H1 (cell line): Measurements from ENCODE around the gene SLC1A4.

Experiments
- CTCF ChIP-seq, 3 experiments: IDR thresholded peaks; 1 replicate in 2 of 3; 2 replicates in 1 of 3; pipeline versions ENCODE4 v1.5.1 to v1.6.1; 2011; ENCODE audit warnings: low read length in 3 of 3, mild to moderate bottlenecking in 3 of 3, inconsistent platforms in 2 of 3, low read depth in 1 of 3, moderate library complexity in 1 of 3; ENCODE audit not compliant: insufficient read depth in 1 of 3; ENCODE audit errors: control extremely low read depth in 1 of 3
- POLR2A ChIP-seq, 2 experiments: IDR thresholded peaks; 1 replicate in 1 of 2; 2 replicates in 1 of 2; pipeline ENCODE4 v1.6.1; 2011; ENCODE audit warnings: low read depth in 2 of 2, low read length in 2 of 2, mild to moderate bottlenecking in 2 of 2; ENCODE audit errors: control extremely low read depth in 1 of 2
- SIX5 ChIP-seq: IDR thresholded peaks from 2 replicates; pipeline ENCODE4 v1.6.1; 2011; ENCODE audit warnings: mild to moderate bottlenecking, low read depth, low read length
- SP4 ChIP-seq: IDR thresholded peaks from 2 replicates; pipeline ENCODE4 v1.6.1; 2012; ENCODE audit warnings: low read length, inconsistent platforms

GRCh38 chr2:64958556-64958955, 30.6 kb upstream of the SLC1A4 start:
- TF ChIP-seq CTCF (IDR thresholded peaks at IDR 0.05; ENCODE audit: control extremely low read depth in 1 of 3, insufficient read depth in 1 of 3, low read depth in 1 of 3, low read length in 3 of 3): no peak
- TF ChIP-seq SIX5: no peak
- TF ChIP-seq POLR2A (IDR thresholded peaks at IDR 0.05; ENCODE audit: control extremely low read depth in 1 of 2, low read depth in 2 of 2, low read length in 2 of 2): no peak
- TF ChIP-seq SP4: no peak
